GM12875 (cell line): ENCODE data around the gene GRID1.

Source experiments
- H3K4me3 ChIP-seq: one replicate; pipeline ENCODE4 v1.5.1; 2011; ENCODE audit warnings: low read depth, low read length, control low read depth
- CTCF ChIP-seq: IDR thresholded peaks from 2 replicates; pipeline ENCODE4 v1.5.1; 2011; ENCODE audit warnings: low read depth, mild to moderate bottlenecking, control low read depth, inconsistent platforms, low read length, moderate library complexity, borderline replicate concordance; ENCODE audit not compliant: insufficient read depth

Gene GRID1

GRCh38 chr10:86372784-86373239 lies 6.2 kb upstream of the GRID1 start:
- no peak for TF ChIP-seq CTCF
- no peak overlapping the region for H3K4me3 ChIP-seq

- no peak overlapping the region for H3K4me3 ChIP-seq
Measured at GRCh38 chr10:86372119-86372783, 5.7 kb upstream of the GRID1 start.

GRCh38 chr10:86371691-86372090 lies 5.1 kb upstream of the GRID1 start:
- TF ChIP-seq CTCF, result no peak
- no peak overlapping the region for H3K4me3 ChIP-seq

More at GRCh38 chr10:86372119-86372783, 5.7 kb upstream of the GRID1 start:
- no peak for TF ChIP-seq CTCF

- no peak for TF ChIP-seq CTCF
- H3K4me3 ChIP-seq, result no peak overlapping the region
Measured at GRCh38 chr10:86371116-86371515, 4.5 kb upstream of the GRID1 start.

DNA sequence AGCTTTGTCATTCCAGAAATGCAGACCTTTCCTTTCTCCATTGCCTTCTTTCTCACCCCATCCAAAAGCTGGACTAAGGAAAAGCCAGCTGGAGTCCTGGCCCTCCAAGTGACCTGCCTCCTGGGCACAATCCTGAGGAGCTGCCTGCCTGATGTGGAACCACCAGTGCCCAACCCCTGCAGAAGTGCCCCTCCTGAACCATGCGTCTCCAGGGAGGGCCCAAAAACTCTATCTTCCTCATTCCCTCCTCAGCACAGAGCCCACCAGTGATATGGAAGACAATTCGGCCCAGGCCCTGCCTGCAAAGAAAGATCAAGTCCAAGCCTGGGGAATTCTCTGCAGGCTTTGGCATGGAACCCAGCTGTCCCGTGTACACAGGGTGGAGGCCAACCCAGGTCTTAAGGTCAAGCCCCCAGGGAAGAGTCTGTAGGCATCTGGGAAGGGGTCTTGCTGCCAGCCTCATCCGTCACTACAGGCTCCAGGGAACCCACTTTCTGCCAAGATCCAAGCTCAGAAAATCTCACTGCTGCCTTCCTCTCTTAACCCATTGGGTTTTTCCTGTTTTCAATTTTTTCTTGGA lies 3.5 kb upstream of the GRID1 start:
- H3K4me3 ChIP-seq, result no peak overlapping the region
- no peak for TF ChIP-seq CTCF

DNA sequence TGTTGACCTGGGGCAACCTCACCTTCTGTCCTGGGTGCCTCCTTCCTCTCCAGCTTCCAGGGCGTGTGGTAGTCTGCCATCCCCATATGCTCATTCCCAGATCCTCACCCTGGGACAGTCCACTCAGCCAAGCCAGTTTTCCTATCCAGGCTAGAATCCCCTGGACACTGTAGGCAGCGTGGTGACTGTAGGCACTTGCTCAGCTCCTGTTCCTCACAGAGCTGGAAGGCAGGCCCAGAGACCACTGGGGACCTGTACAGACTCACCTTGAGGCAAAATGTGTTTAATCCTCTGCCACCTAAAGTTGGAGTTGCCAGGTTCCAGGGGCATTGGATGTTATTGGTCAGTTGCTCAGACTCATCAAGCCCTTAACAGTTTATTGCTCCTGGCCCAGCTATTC lies 2.4 kb upstream of the GRID1 start:
- no peak for TF ChIP-seq CTCF
- no peak overlapping the region for H3K4me3 ChIP-seq

DNA sequence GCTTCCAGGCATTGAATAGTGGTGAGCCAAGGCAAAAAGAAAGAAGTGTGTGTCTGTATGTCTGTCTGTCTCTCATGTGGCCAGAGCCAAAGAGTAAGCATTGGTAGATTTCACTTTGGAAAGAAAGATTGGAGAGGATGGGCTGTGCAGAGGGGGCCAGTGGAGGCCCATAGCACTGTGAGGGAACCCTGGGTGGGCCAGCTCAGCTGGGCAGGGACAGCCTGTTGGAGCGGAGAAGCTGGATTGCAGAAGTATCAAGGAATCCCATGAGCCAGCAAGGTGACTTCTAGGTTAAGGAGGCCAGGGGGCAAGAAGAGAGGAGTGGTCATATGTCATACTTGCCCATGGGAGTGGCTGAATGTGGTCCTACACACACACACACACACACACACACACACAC lies 1.5 kb upstream of the GRID1 start:
- no peak for TF ChIP-seq CTCF
- H3K4me3 ChIP-seq, result no peak overlapping the region
